ENCODE measurements around the gene MRPL47. TPM values are rescaled to one million over a fixed set of nuclear protein-coding genes. Genes with fewer than 3 reads are reported as not detected.

MRPL47 gene
- total and polyA plus RNA-seq, 2 of the 13 experiments (the other 11 are each of a cell fraction or from before 2014, with no cell fraction given) = 36.1 to 83.8 TPM

GRCh38 chr3:179653096-179653797 lies 48.8 kb upstream of the MRPL47 start (continued):
- TF ChIP-seq FOXA3 (CRISPR knock-in tag; IDR thresholded peaks at IDR 0.05) (no peak), CREB1 (IDR thresholded peaks at IDR 0.05) (no peak), CREB1 (CRISPR knock-in tag; IDR thresholded peaks at IDR 0.05) (no peak), ZNF20 (CRISPR knock-in tag; IDR thresholded peaks at IDR 0.05) (no peak; the same call in 1 of the 2 replicates), FOXP1 (IDR thresholded peaks at IDR 0.05) (no peak), FOXP1 (CRISPR knock-in tag; IDR thresholded peaks at IDR 0.05) (no peak), ZBTB21 (CRISPR knock-in tag; IDR thresholded peaks at IDR 0.05) (no peak), SMC3 (IDR thresholded peaks at IDR 0.05; ENCODE audit: low read length) (no peak), ZNF281 (CRISPR knock-in tag; IDR thresholded peaks at IDR 0.05; ENCODE audit: borderline replicate concordance) (no peak; the same call in 1 of the 2 replicates), PLSCR1 (CRISPR knock-in tag; IDR thresholded peaks at IDR 0.05; ENCODE audit: borderline replicate concordance) (no peak), PRDM4 (CRISPR knock-in tag; IDR thresholded peaks at IDR 0.05; ENCODE audit: borderline replicate concordance) (no peak), ZNF230 (CRISPR knock-in tag; IDR thresholded peaks at IDR 0.05) (0 out of 2 replicates have a peak, but pooled peaks have one; percentile 30), PTBP1 (IDR thresholded peaks at IDR 0.05; ENCODE audit: low read depth, low read length, poor library complexity, severe bottlenecking) (no peak), MTA1 (CRISPR knock-in tag; IDR thresholded peaks at IDR 0.05; ENCODE audit: borderline replicate concordance) (peak; percentile 43; the same call in 1 of the 2 replicates), RARA (CRISPR knock-in tag; IDR thresholded peaks at IDR 0.05) (no peak)
